Measurements from ENCODE around the gene SMIM41. TPM values are rescaled to one million over a fixed set of nuclear protein-coding genes. Genes with fewer than 3 reads are reported as not detected.

SMIM41 gene
- polyA plus RNA-seq, 3 donors: not detected

DNA sequence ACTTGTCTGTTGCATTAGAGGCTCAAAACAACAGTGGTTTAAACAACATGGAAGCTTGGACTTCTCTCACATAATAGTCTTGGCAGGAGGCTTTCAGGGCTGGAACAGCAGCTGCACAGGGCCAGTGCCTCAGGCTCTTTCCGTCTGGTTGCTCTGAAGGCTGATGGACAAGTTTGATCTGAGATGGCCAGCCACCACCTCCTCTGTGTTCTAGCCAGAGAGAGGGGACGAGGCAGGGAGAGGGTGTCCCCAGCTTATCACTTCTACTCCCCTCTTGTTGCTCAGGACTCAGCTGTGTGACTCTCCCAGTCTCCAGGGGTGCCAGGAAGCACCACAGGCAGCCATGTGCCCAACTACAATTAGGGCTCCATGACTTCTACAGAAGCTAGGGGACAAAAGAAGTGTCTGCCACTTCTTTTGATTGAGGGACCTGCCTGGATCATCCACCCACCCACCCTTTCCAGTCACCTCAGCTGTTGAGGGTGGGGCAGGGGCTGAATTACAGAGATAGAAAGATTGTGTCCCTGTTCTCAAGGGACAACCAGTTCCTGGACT lies 46.6 kb downstream of the SMIM41 start:
- no peaks in the 10 kb centered on the region for H4K20me1 ChIP-seq (ENCODE audit: insufficient read depth, low read length)
- H3K27me3 Mint-ChIP-seq (ENCODE audit: low read depth in 3 of 3): peaks cover 23 to 35% (median 28%) of the 10 kb centered on the region in 3 donors
- TF ChIP-seq, protein P1, sequence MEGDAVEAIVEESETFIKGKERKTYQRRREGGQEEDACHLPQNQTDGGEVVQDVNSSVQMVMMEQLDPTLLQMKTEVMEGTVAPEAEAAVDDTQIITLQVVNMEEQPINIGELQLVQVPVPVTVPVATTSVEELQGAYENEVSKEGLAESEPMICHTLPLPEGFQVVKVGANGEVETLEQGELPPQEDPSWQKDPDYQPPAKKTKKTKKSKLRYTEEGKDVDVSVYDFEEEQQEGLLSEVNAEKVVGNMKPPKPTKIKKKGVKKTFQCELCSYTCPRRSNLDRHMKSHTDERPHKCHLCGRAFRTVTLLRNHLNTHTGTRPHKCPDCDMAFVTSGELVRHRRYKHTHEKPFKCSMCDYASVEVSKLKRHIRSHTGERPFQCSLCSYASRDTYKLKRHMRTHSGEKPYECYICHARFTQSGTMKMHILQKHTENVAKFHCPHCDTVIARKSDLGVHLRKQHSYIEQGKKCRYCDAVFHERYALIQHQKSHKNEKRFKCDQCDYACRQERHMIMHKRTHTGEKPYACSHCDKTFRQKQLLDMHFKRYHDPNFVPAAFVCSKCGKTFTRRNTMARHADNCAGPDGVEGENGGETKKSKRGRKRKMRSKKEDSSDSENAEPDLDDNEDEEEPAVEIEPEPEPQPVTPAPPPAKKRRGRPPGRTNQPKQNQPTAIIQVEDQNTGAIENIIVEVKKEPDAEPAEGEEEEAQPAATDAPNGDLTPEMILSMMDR (IDR thresholded peaks at IDR 0.05): no peak
- no peak overlapping the region for H3K4me3 ChIP-seq (replicated peaks in 1 of 3; ENCODE audit: low read depth in 2 of 3, low read length in 3 of 3)
- H3K27ac ChIP-seq (ENCODE audit: low read depth in 1 of 2, low read length in 2 of 2): no peak overlapping the region
- peaks cover 0 to 1% (median 0%) of the 10 kb centered on the region in 7 donors for H3K9me3 Mint-ChIP-seq
- no peak overlapping the region for H3K4me2 ChIP-seq (replicated peaks; ENCODE audit: extremely low read depth, low read length, poor library complexity, severe bottlenecking)
- no peaks in the 10 kb centered on the region for H3K79me2 ChIP-seq (ENCODE audit: insufficient read depth, low read length)
- no peaks in the 10 kb centered on the region for H3K9me3 ChIP-seq (replicated peaks in 1 of 2; ENCODE audit: control insufficient read depth in 1 of 2, insufficient read depth in 1 of 2, low read length in 2 of 2)
- intact Hi-C loops (cut with micrococcal nuclease): no loop called here
- H3K27ac Mint-ChIP-seq: no peak overlapping the region
- H3K27me3 ChIP-seq (ENCODE audit: control insufficient read depth in 2 of 2, insufficient read depth in 2 of 2, low read length in 2 of 2): peaks cover 0 to 12% of the 10 kb centered on the region in 2 donors
- H3K36me3 Mint-ChIP-seq: no peaks in the 10 kb centered on the region
- H3K9ac ChIP-seq (ENCODE audit: insufficient read depth, low read length, poor library complexity, severe bottlenecking): no peak overlapping the region
- 90% methylated on average over 2 of the region's 2 CpGs for WGBS (ENCODE audit: insufficient coverage)
- peaks cover 18% of the 10 kb centered on the region for H3K4me1 Mint-ChIP-seq
- H3K4me1 ChIP-seq (ENCODE audit: control insufficient read depth in 1 of 2, insufficient read depth in 2 of 2, low read length in 2 of 2): peaks cover 0 to 16% of the 10 kb centered on the region in 2 donors
- H2AFZ ChIP-seq (ENCODE audit: insufficient read depth, low read depth, low read length, poor library complexity, severe bottlenecking): peak overlapping the region; percentile 41
- no peak for DNase-seq
- no peak overlapping the region for H3K4me3 Mint-ChIP-seq
- H3K36me3 ChIP-seq (replicated peaks in 1 of 2; ENCODE audit: control insufficient read depth in 1 of 2, insufficient read depth in 2 of 2, low read length in 2 of 2): no peaks in the 10 kb centered on the region

DNA sequence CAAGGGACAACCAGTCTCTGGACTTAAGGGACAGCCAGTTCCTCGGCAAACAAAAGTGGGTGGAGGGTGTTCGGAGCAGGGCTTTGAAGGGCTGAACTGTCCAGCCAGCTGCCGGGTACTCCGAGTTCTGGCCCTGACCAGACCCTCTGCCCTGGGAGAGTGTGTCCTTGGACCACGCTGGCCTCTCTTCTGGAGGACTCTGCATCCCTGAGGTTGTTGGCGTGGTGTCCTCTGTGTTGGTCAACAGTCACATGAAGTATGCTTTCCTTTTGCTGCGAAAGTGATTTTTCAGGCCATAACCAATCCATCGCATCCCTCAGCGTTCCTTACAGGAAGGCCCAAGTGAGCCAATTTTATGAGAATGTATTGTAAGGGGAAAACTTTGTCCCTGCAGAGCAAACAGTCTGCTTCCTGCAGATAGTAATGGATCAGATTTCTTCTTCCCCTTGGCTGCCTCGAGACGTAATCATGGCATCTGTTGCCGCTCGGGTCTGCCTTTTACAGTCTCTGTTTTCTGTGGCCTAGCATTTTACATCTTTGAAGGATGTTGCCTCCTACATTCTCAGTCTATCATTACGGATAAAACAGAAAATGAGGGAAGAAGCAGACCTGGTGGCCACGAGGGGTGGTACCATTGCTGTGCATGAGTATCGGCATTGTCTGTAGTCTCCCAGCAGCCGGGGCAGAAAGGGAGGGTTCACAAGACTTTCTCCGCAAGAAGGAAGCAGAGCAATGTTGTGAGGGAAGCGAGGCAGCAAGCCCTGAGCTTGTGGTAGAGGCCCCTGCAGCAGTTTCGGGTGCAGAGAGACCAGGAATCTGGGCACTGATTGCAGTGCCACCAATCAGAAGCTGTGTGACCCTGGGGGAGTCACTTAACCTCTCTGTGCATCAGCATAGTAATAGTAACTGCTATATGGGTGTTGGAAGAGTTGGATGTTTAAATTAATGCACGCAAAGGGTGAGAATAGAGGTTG lies 47.4 kb downstream of the SMIM41 start:
- peaks cover 0 to 6% (median 2%) of the 10 kb centered on the region in 7 donors for H3K9me3 Mint-ChIP-seq
- no peak overlapping the region for H3K9ac ChIP-seq (ENCODE audit: insufficient read depth, low read length, poor library complexity, severe bottlenecking)
- no peak overlapping the region for H3K27ac ChIP-seq (ENCODE audit: low read depth in 1 of 2, low read length in 2 of 2)
- WGBS (ENCODE audit: insufficient coverage): 38% methylated on average over 8 of the region's 21 CpGs
- no peaks in the 10 kb centered on the region for H4K20me1 ChIP-seq (ENCODE audit: insufficient read depth, low read length)
- H3K4me2 ChIP-seq (replicated peaks; ENCODE audit: extremely low read depth, low read length, poor library complexity, severe bottlenecking): peak overlapping the region; percentile 42
- peaks cover 0 to 12% of the 10 kb centered on the region in 2 donors for H3K27me3 ChIP-seq (ENCODE audit: control insufficient read depth in 2 of 2, insufficient read depth in 2 of 2, low read length in 2 of 2)
- no peak for DNase-seq
- no peaks in the 10 kb centered on the region for H3K36me3 ChIP-seq (replicated peaks in 1 of 2; ENCODE audit: control insufficient read depth in 1 of 2, insufficient read depth in 2 of 2, low read length in 2 of 2)
- H3K4me3 ChIP-seq (replicated peaks in 1 of 3; ENCODE audit: low read depth in 2 of 3, low read length in 3 of 3): peak overlapping the region in 1 of 3 experiments; percentile 24
- H3K9me3 ChIP-seq (replicated peaks in 1 of 2; ENCODE audit: control insufficient read depth in 1 of 2, insufficient read depth in 1 of 2, low read length in 2 of 2): no peaks in the 10 kb centered on the region
- peaks cover 17% of the 10 kb centered on the region for H3K4me1 Mint-ChIP-seq
- peaks cover 0 to 15% of the 10 kb centered on the region in 2 donors for H3K4me1 ChIP-seq (ENCODE audit: control insufficient read depth in 1 of 2, insufficient read depth in 2 of 2, low read length in 2 of 2)
- H3K27me3 Mint-ChIP-seq (ENCODE audit: low read depth in 3 of 3): peaks cover 22 to 29% (median 28%) of the 10 kb centered on the region in 3 donors
- H2AFZ ChIP-seq (ENCODE audit: insufficient read depth, low read depth, low read length, poor library complexity, severe bottlenecking): peak overlapping the region; percentile 41
- intact Hi-C loops (cut with micrococcal nuclease): no loop called here
- TF ChIP-seq, protein P1 (IDR thresholded peaks at IDR 0.05): no peak
- no peaks in the 10 kb centered on the region for H3K79me2 ChIP-seq (ENCODE audit: insufficient read depth, low read length)
- peak overlapping the region in 3 of 7 donors; percentile 12 to 30 (median 19) for H3K27ac Mint-ChIP-seq
- H3K36me3 Mint-ChIP-seq: peaks cover 0 to 3% of the 10 kb centered on the region in 2 donors
- peak overlapping the region; percentile 9 to 76 for H3K4me3 Mint-ChIP-seq

Measured in CD14-positive monocyte (primary cell).